Spleen (tissue), 7 donors: ENCODE results near the gene RIN2.

Experiments used
- CTCF ChIP-seq, 11 experiments: fragments of 200-600 bp in 7 of 11; fragments of 450-650 bp in 4 of 11; sonication (generic) in 4 of 11; IDR thresholded peaks in 8 of 11; conservative IDR thresholded peaks in 3 of 11; 1 replicate in 7 of 11; 2 replicates in 4 of 11; pipeline versions ENCODE4 v1.4.0 to v1.8.0; 2016 to 2021; ENCODE audit warnings: antibody characterized with exemption in 11 of 11, inconsistent platforms in 4 of 11, mild to moderate bottlenecking in 1 of 11
- POLR2A ChIP-seq, 3 donors: fragments of 450-650 bp; IDR thresholded peaks; one replicate each; pipeline ENCODE4 v1.5.1; 2017; ENCODE audit warnings: antibody characterized with exemption in 3 of 3, mild to moderate bottlenecking in 1 of 3
- donor health status: DM: no; HTN: no; CAD: no; lungs with moderate emphysema.
- donor health status: DM: no; HTN: no; CAD: no.
- donor health status: DM: no; HTN: no; CAD: no.

GRCh38 chr20:19750101-19750606, 7.9 kb upstream of the RIN2 start:
- TF ChIP-seq CTCF (IDR thresholded peaks at IDR 0.05 in 8 of 11, conservative IDR thresholded peaks at IDR 0.05 in 3 of 11): no peak
- TF ChIP-seq POLR2A (IDR thresholded peaks at IDR 0.05): no peak
